ENCODE measurements around the gene FAM169A.
"Not testable (repeated sequence)": the region's sequence is repeated elsewhere in the genome, so short reads cannot be mapped to it uniquely, and the experiment has no call there.

Gene FAM169A

GRCh38 chr5:74870299-74871067 lies 4.3 kb upstream of the FAM169A start:
- no peak for DNase-seq (ENCODE audit: low spot score)

GRCh38 chr5:74869414-74869813 lies 3.2 kb upstream of the FAM169A start:
- not testable (repeated sequence) for DNase-seq (ENCODE audit: low spot score)

GRCh38 chr5:74866596-74867162 lies 492 bp upstream of the FAM169A start:
- DNase-seq (ENCODE audit: low spot score): no peak

GRCh38 chr5:74865256-74865803 lies 857 bp downstream of the FAM169A start:
- no peak for DNase-seq (ENCODE audit: low spot score)

- DNase-seq (ENCODE audit: low spot score): no peak
Observed at GRCh38 chr5:74864823-74865222, 1.4 kb downstream of the FAM169A start.

GRCh38 chr5:74863726-74864125 lies 2.5 kb downstream of the FAM169A start:
- no peak for DNase-seq (ENCODE audit: low spot score)

- DNase-seq (ENCODE audit: low spot score): no peak
Observed at GRCh38 chr5:74862221-74862620, 4.0 kb downstream of the FAM169A start.

- not testable (repeated sequence) for DNase-seq (ENCODE audit: low spot score)
Observed at GRCh38 chr5:74856975-74857374, 9.2 kb downstream of the FAM169A start.

- DNase-seq (ENCODE audit: low spot score): no peak
Observed at GRCh38 chr5:74853256-74853655, 12.9 kb downstream of the FAM169A start.

GRCh38 chr5:74851684-74852353 lies 14.4 kb downstream of the FAM169A start:
- no peak for DNase-seq (ENCODE audit: low spot score)

GRCh38 chr5:74850789-74851425 lies 15.3 kb downstream of the FAM169A start:
- no peak for DNase-seq (ENCODE audit: low spot score)

- no peak for DNase-seq (ENCODE audit: low spot score)
Observed at GRCh38 chr5:74850030-74850429, 16.2 kb downstream of the FAM169A start.

GRCh38 chr5:74848553-74849025 lies 17.6 kb downstream of the FAM169A start:
- DNase-seq (ENCODE audit: low spot score): no peak

- no peak for DNase-seq (ENCODE audit: low spot score)
Observed at GRCh38 chr5:74839229-74839628, 27.0 kb downstream of the FAM169A start.

GRCh38 chr5:74838262-74838661 lies 27.9 kb downstream of the FAM169A start:
- DNase-seq (ENCODE audit: low spot score): no peak

- no peak for DNase-seq (ENCODE audit: low spot score)
Observed at GRCh38 chr5:74837115-74837514, 29.1 kb downstream of the FAM169A start.

- no peak for DNase-seq (ENCODE audit: low spot score)
Observed at GRCh38 chr5:74833537-74834266, 32.5 kb downstream of the FAM169A start.

GRCh38 chr5:74829413-74829812 lies 36.8 kb downstream of the FAM169A start:
- DNase-seq (ENCODE audit: low spot score): no peak

- DNase-seq (ENCODE audit: low spot score): no peak
Observed at GRCh38 chr5:74822288-74822687, 43.9 kb downstream of the FAM169A start.

GRCh38 chr5:74816875-74817274 lies 49.3 kb downstream of the FAM169A start:
- no peak for DNase-seq (ENCODE audit: low spot score)

GRCh38 chr5:74810915-74811314 lies 55.3 kb downstream of the FAM169A start:
- no peak for DNase-seq (ENCODE audit: low spot score)

GRCh38 chr5:74801941-74802340 lies 64.2 kb downstream of the FAM169A start:
- DNase-seq (ENCODE audit: low spot score): no peak

Data from COLO829 (cell line).